ENCODE data around the gene SH2D4B. TPM values are rescaled to one million over a fixed set of nuclear protein-coding genes. Genes with fewer than 3 reads are reported as not detected.

The SH2D4B gene
- total RNA-seq, 2 donors from 2014 or later: not detected

GRCh38 chr10:80517416-80518142, 20.1 kb upstream of the SH2D4B start:
- no peaks in the 10 kb centered on the region for H3K9me3 ChIP-seq
- H3K27ac ChIP-seq: no peak overlapping the region
- intact Hi-C loops (cut with DNase I): no loop called here
- H3K36me3 ChIP-seq: peaks cover 18% of the 10 kb centered on the region
- H3K4me1 ChIP-seq: no peaks in the 10 kb centered on the region
- no peak for TF ChIP-seq CTCF (IDR thresholded peaks at IDR 0.05)
- H3K27me3 ChIP-seq: no peaks in the 10 kb centered on the region
- no peak for DNase-seq
- H3K9ac ChIP-seq (ENCODE audit: low read depth in 2 of 2, low read length in 2 of 2): no peak overlapping the region
- no peak overlapping the region for H3K4me3 ChIP-seq

- intact Hi-C loops (cut with DNase I): no loop called here
- H3K4me3 ChIP-seq: no peak overlapping the region
- no peak for DNase-seq
- H3K9me3 ChIP-seq: no peaks in the 10 kb centered on the region
- H3K4me1 ChIP-seq: no peaks in the 10 kb centered on the region
- H3K27me3 ChIP-seq: no peaks in the 10 kb centered on the region
- peaks cover 11% of the 10 kb centered on the region for H3K36me3 ChIP-seq
- H3K9ac ChIP-seq (ENCODE audit: low read depth in 2 of 2, low read length in 2 of 2): no peak overlapping the region
- TF ChIP-seq CTCF (IDR thresholded peaks at IDR 0.05): no peak
- no peak overlapping the region for H3K27ac ChIP-seq
These were observed 19.4 kb upstream of the SH2D4B start for GRCh38 chr10:80518143-80518806.

GRCh38 chr10:80518807-80519360, 18.8 kb upstream of the SH2D4B start:
- intact Hi-C loops (cut with DNase I): no loop called here
- H3K4me1 ChIP-seq: no peaks in the 10 kb centered on the region
- H3K27ac ChIP-seq: no peak overlapping the region
- no peak overlapping the region for H3K9ac ChIP-seq (ENCODE audit: low read depth in 2 of 2, low read length in 2 of 2)
- H3K9me3 ChIP-seq: no peaks in the 10 kb centered on the region
- H3K4me3 ChIP-seq: no peak overlapping the region
- DNase-seq: no peak
- H3K27me3 ChIP-seq: no peaks in the 10 kb centered on the region
- TF ChIP-seq CTCF (IDR thresholded peaks at IDR 0.05): no peak
- peaks cover 5% of the 10 kb centered on the region for H3K36me3 ChIP-seq

- intact Hi-C loops (cut with DNase I): no loop called here
These were observed 17.6 kb upstream of the SH2D4B start for GRCh38 chr10:80519936-80520650.

More at GRCh38 chr10:80519936-80520650, 17.6 kb upstream of the SH2D4B start:
- H3K27ac ChIP-seq: no peak overlapping the region
- no peaks in the 10 kb centered on the region for H3K4me1 ChIP-seq
- H3K36me3 ChIP-seq: no peaks in the 10 kb centered on the region
- H3K9me3 ChIP-seq: no peaks in the 10 kb centered on the region
- H3K27me3 ChIP-seq: no peaks in the 10 kb centered on the region
- no peak overlapping the region for H3K4me3 ChIP-seq
- DNase-seq: no peak
- TF ChIP-seq CTCF (IDR thresholded peaks at IDR 0.05): no peak
- H3K9ac ChIP-seq (ENCODE audit: low read depth in 2 of 2, low read length in 2 of 2): no peak overlapping the region
